Subcutaneous preadipocyte (primary cell): ENCODE measurements around the gene ZPBP2. TPM values are rescaled to one million over a fixed set of nuclear protein-coding genes. Genes with fewer than 3 reads are reported as not detected.

Source experiments
- small RNA-seq: library from RNA; depleted of rRNA; stranded (forward); fragments of <200 nt; gene quantifications from one replicate; pipeline ENCODE3, GENCODE V24; 2012
- total RNA-seq: library from RNA; depleted of rRNA; stranded (reverse); fragments of >200 nt; gene quantifications from 2 replicates; pipeline ENCODE4 v1.2.3, GENCODE V29; 2012

Gene ZPBP2
- total RNA-seq = not detected in 2 replicates

GRCh38 chr17:39867880-39868553 is at the start of gene ZPBP2:
TSS of gene ZPBP2 (plus strand) at chr17:39868202. CDS start at chr17:39868355, 153 bp downstream.

GRCh38 chr17:39863918-39864746 is 3.9 kb upstream of the ZPBP2 start, which contains the start of gene IKZF3:
TSS of gene IKZF3 (minus strand) at chr17:39864312. CDS start at chr17:39864126, 186 bp downstream.

Small RNA genes within 50 kb of the gene (small RNA-seq; reads per million reads assigned to genes)
- gene AC090844.1 = not detected

Other genes starting within 250 kb of the ZPBP2 start
- 0.37 TPM in 1 of 2 replicates, not detected in the other for gene PPP1R1B, start 241.2 kb upstream of the ZPBP2 start, total RNA-seq
- gene STARD3, start 231.1 kb upstream of the ZPBP2 start, total RNA-seq = 28.2 and 32.0 TPM in 2 replicates
- gene TCAP, start 202.9 kb upstream of the ZPBP2 start, total RNA-seq = 0.39 TPM in 1 of 2 replicates, not detected in the other
- gene PNMT, start 199.7 kb upstream of the ZPBP2 start, total RNA-seq = 0.37 TPM in 1 of 2 replicates, not detected in the other
- gene PGAP3, start 180.1 kb upstream of the ZPBP2 start, total RNA-seq = 5.9 and 9.9 TPM in 2 replicates
- gene ERBB2, start 168.1 kb upstream of the ZPBP2 start, total RNA-seq = 28.3 and 29.8 TPM in 2 replicates
- 12.1 and 15.2 TPM in 2 replicates for gene MIEN1, start 137.7 kb upstream of the ZPBP2 start, total RNA-seq
- 0.20 and 0.37 TPM in 2 replicates for gene GRB7, start 130.3 kb upstream of the ZPBP2 start, total RNA-seq
- gene IKZF3, start 3.9 kb upstream of the ZPBP2 start, total RNA-seq = not detected in 2 replicates
- gene GSDMB, start 50.4 kb downstream of the ZPBP2 start, total RNA-seq = 3.7 and 4.0 TPM in 2 replicates
- gene ORMDL3, start 59.4 kb downstream of the ZPBP2 start, total RNA-seq = 22.1 and 32.7 TPM in 2 replicates
- not detected in 2 replicates for gene LRRC3C, start 59.5 kb downstream of the ZPBP2 start, total RNA-seq
- not detected in 2 replicates for gene GSDMA, start 94.8 kb downstream of the ZPBP2 start, total RNA-seq
- 121 and 155 TPM in 2 replicates for gene PSMD3, start 112.6 kb downstream of the ZPBP2 start, total RNA-seq
- 2.9 and 10.2 TPM in 2 replicates for gene CSF3, start 147.2 kb downstream of the ZPBP2 start, total RNA-seq
- 54.2 and 57.0 TPM in 2 replicates for gene MED24, start 186.2 kb downstream of the ZPBP2 start, total RNA-seq
- gene THRA, start 194.8 kb downstream of the ZPBP2 start, total RNA-seq = 20.2 and 21.5 TPM in 2 replicates
- gene NR1D1, start 232.4 kb downstream of the ZPBP2 start, total RNA-seq = 2.6 and 3.1 TPM in 2 replicates